Testis (tissue), 5 donors: ENCODE data around the gene GFI1B. TPM values are rescaled to one million over a fixed set of nuclear protein-coding genes. Genes with fewer than 3 reads are reported as not detected.

Experiments used
- DNase-seq: peaks from one replicate; pipeline ENCODE4 v3.0.0-alpha.2; 2019
- H3K27ac ChIP-seq, 2 donors: fragments of 200-600 bp; sonication (generic); one replicate each; pipeline ENCODE4 v1.5.1; 2019
- H3K27me3 ChIP-seq: fragments of 200-600 bp; sonication (generic); one replicate; pipeline ENCODE4 v1.5.1; 2019
- H3K36me3 ChIP-seq: fragments of 200-600 bp; sonication (generic); one replicate; pipeline ENCODE4 v1.5.1; 2017; ENCODE audit warnings: low read depth; ENCODE audit errors: missing control alignments
- H3K4me1 ChIP-seq: fragments of 200-600 bp; sonication (generic); one replicate; pipeline ENCODE4 v1.5.1; 2019
- H3K4me3 ChIP-seq, 2 donors: fragments of 200-600 bp; sonication (generic); one replicate each; pipeline ENCODE4 v1.5.1; 2017 to 2019
- H3K9me3 ChIP-seq: fragments of 200-600 bp; sonication (generic); one replicate; pipeline ENCODE4 v1.5.1; 2017
- POLR2A ChIP-seq: fragments of 450-650 bp; IDR thresholded peaks from one replicate; pipeline ENCODE4 v1.6.1; 2017; ENCODE audit warnings: antibody characterized with exemption, mild to moderate bottlenecking, moderate library complexity
- WGBS, 2 donors: methylation state at CpG; one replicate each; pipeline ENCODE4 v1.1.5; 2018; 5-methylcytosine and 5-hydroxymethylcytosine counted together
- intact Hi-C: fragments of 100-400 bp; cut with DNase I; formaldehyde crosslinking; loops from one replicate; pipeline ENCODE4 v1.15.1; 2023; ENCODE audit warnings: low total_unique reads
- long read RNA-seq, 2 donors: transcript quantifications; one replicate each; lab custom pipeline, GENCODE V29; 2026
- polyA plus RNA-seq: library from polyadenylated mRNA; stranded (reverse); fragments of 350-450 nt; fragmentation: Illumina TruSeq; extraction: RNeasy Lipid Tissue Mini Kit (QIAGEN cat#74804); gene quantifications from one replicate; pipeline ENCODE4 v1.2.3, GENCODE V29; 2014; ENCODE audit warnings: low read depth, low replicate concordance; ENCODE audit not compliant: insufficient read depth
- total RNA-seq, 2 donors: library from RNA; depleted of rRNA; stranded (reverse); fragments of >200 nt; gene quantifications; one replicate each; pipeline ENCODE4 v1.2.3, GENCODE V29; 2016
- TF ChIP-seq, protein P1 (sequence below), 3 experiments: fragments of 450-650 bp in 2 of 3; fragments of 200-600 bp in 1 of 3; sonication (generic) in 1 of 3; IDR thresholded peaks; one replicate each; pipeline ENCODE4 v1.5.1; 2016 to 2019; ENCODE audit warnings: antibody characterized with exemption in 3 of 3, mild to moderate bottlenecking in 2 of 3, moderate library complexity in 1 of 3

Gene GFI1B
- total RNA-seq: 1 to 10 TPM; 4.3 to 9.7 TPM
- polyA plus RNA-seq: 12.6 TPM
- long read RNA-seq, donor 1: 0 reads
- long read RNA-seq, donor 2: 0 reads

DNA sequence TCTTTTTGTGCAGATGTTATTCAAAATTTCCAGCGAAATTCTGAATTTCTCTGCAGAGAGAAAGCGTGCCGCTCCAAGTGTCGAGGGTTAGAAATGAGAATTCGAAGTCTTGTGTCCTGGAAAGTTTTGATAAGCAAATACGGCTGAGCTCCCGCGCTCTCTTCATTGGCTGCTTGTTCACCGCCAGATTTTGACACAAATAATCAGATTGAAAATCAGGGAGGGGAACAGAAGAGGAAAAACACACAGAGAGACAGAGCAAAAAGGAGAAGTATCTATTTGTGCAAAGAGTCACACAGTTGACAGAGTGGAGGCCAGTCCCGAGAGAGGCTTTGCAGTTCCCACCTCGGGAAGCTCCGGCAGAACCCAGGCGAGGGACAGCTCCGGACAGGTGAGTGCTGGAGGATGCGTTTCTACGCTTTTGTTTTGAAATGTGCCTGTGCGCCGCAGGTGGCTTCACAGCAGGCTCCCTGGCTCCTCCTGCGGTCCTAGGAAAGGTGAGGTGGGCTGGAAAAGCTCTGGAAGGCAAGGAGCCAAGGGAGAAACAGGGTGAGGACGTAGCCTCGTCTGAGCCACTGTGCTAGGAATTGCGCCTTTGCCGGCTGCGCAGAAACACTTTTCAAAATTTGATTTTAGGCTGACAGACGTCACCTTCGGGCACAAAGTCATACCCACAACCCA is at the start of gene GFI1B:
Gene GFI1B, plus strand, starts transcription at position 244 of the 681 bp plus-strand sequence. CDS start 7,985 bp downstream, outside the sequence.
- intact Hi-C loops: no loop called here
- no peak for DNase-seq
- Histone ChIP-seq H3K4me1 (no peaks in the 10 kb centered on the region), H3K9me3 (no peaks in the 10 kb centered on the region), H3K27ac (no peak within 1 kb of the TSS), H3K27me3 (no peaks in the 10 kb centered on the region), H3K36me3 (no peaks in the 10 kb centered on the region), H3K4me3 (no peak within 1 kb of the TSS)
- TF ChIP-seq, protein P1, sequence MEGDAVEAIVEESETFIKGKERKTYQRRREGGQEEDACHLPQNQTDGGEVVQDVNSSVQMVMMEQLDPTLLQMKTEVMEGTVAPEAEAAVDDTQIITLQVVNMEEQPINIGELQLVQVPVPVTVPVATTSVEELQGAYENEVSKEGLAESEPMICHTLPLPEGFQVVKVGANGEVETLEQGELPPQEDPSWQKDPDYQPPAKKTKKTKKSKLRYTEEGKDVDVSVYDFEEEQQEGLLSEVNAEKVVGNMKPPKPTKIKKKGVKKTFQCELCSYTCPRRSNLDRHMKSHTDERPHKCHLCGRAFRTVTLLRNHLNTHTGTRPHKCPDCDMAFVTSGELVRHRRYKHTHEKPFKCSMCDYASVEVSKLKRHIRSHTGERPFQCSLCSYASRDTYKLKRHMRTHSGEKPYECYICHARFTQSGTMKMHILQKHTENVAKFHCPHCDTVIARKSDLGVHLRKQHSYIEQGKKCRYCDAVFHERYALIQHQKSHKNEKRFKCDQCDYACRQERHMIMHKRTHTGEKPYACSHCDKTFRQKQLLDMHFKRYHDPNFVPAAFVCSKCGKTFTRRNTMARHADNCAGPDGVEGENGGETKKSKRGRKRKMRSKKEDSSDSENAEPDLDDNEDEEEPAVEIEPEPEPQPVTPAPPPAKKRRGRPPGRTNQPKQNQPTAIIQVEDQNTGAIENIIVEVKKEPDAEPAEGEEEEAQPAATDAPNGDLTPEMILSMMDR (IDR thresholded peaks at IDR 0.05): no peak
- TF ChIP-seq POLR2A: no peak
- 29 to 34% methylated on average over 26 of the region's 26 CpGs for WGBS, 2 donors

DNA sequence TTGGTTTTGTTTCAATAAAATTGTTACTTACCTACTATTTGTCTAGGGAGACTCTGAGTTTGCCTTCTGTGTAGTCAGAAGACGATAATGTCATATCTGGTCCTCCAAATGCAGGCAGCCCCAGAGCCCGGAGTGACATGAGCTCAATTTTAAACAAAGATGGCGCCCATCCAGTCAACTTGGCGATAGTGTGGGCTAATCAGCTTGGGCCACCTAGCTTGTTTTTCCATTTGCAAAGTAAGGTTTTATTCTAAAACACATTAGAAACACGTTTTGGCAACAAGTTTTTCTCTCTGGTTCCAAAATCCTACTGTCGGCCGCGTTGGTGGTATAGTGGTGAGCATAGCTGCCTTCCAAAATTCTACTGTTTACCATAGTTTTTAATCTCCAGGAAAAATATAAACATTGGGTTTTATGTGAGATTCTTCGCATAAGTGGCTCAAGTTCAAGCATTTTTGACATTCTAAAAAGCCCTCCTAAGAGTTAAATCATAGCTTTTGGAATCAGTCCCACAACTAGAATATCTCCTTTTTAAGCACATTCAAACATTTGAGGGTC is 47.2 kb upstream of the GFI1B start:
- Histone ChIP-seq H3K27ac (no peak overlapping the region), H3K4me3 (no peak overlapping the region), H3K4me1 (no peaks in the 10 kb centered on the region), H3K36me3 (no peaks in the 10 kb centered on the region), H3K9me3 (no peaks in the 10 kb centered on the region), H3K27me3 (no peaks in the 10 kb centered on the region)
- intact Hi-C loops: no loop called here
- 86 to 88% methylated on average over 9 of the region's 9 CpGs for WGBS, 2 donors
- TF ChIP-seq POLR2A: no peak
- TF ChIP-seq, protein P1 (IDR thresholded peaks at IDR 0.05): no peak
- no peak for DNase-seq

DNA sequence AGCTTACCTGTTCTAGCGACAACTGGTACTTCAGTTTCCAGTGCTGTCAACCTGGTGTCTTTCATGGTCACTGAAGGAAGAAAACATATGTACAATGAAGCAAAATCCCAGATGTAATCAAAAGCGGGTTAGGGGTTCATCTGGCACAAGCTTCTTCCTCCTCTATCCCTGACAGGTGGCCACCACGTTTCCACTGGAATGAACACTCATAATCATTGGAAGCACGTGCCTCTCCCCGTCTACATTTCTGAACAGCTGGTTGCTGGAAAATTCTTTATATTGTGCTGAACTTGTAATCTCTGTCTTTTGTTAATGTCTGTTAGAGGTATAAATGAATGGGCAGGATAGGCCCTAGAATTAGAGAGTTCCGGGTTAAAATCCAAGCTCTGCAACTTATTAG is 43.5 kb upstream of the GFI1B start:
- H3K9me3 ChIP-seq: no peaks in the 10 kb centered on the region
- H3K27me3 ChIP-seq: no peaks in the 10 kb centered on the region
- no peak for DNase-seq
- 83 to 84% methylated on average over 6 of the region's 6 CpGs for WGBS, 2 donors
- no peak overlapping the region for H3K27ac ChIP-seq
- intact Hi-C loops: no loop called here
- H3K4me1 ChIP-seq: no peaks in the 10 kb centered on the region
- no peak overlapping the region for H3K4me3 ChIP-seq
- TF ChIP-seq, protein P1 (IDR thresholded peaks at IDR 0.05): no peak
- TF ChIP-seq POLR2A: no peak
- H3K36me3 ChIP-seq: no peaks in the 10 kb centered on the region

DNA sequence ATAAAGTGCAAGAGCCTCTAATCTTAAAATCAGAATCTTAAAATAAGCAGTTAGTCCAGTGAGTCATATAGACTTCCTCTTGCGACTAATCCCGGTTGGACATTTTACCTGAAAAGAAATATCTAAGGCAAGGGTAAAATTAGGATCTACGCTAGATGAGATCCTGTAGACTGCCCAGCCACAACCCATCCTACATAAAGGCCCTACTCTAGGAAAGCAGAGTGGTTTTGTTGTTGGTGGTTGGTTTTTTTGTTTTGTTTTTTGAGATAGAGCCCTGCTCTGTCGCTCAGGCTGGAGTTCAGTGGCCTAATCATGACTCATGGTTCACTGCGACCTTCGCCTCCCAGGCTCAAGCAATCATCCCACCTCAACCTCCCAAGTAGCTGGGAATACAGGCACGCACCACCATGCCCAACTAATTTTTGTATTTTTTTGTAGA is 41.0 kb upstream of the GFI1B start:
- no peak overlapping the region for H3K27ac ChIP-seq
- no peaks in the 10 kb centered on the region for H3K4me1 ChIP-seq
- no peaks in the 10 kb centered on the region for H3K9me3 ChIP-seq
- no peak for DNase-seq
- no peak overlapping the region for H3K4me3 ChIP-seq
- 92 to 96% methylated on average over 7 of the region's 7 CpGs for WGBS, 2 donors
- no peaks in the 10 kb centered on the region for H3K36me3 ChIP-seq
- no peaks in the 10 kb centered on the region for H3K27me3 ChIP-seq
- intact Hi-C loops: no loop called here
- TF ChIP-seq, protein P1 (IDR thresholded peaks at IDR 0.05): no peak
- TF ChIP-seq POLR2A: no peak
